Nephron progenitor cell (in vitro differentiated cells): Measurements from ENCODE around the gene BEX3.

ENCODE experiments used
- DNase-seq: peaks from one replicate; pipeline ENCODE4 v3.0.0; 2021
- H3K27ac Mint-ChIP-seq: 2 replicates; pipeline ENCODE4 v1.8.0; 2021; ENCODE audit warnings: mild to moderate bottlenecking, moderate library complexity, mixed read lengths
- H3K27me3 Mint-ChIP-seq: 2 replicates; pipeline ENCODE4 v1.8.0; 2021; ENCODE audit warnings: mild to moderate bottlenecking, low read depth, mixed read lengths; ENCODE audit not compliant: poor library complexity
- H3K36me3 Mint-ChIP-seq: 2 replicates; pipeline ENCODE4 v1.8.0; 2021; ENCODE audit warnings: low read depth, mixed read lengths
- H3K4me1 Mint-ChIP-seq: 2 replicates; pipeline ENCODE4 v1.8.0; 2021; ENCODE audit warnings: mixed read lengths
- H3K4me3 Mint-ChIP-seq: 2 replicates; pipeline ENCODE4 v1.8.0; 2021; ENCODE audit warnings: mild to moderate bottlenecking, moderate library complexity, mixed read lengths
- H3K9me3 Mint-ChIP-seq: 2 replicates; pipeline ENCODE4 v1.8.0; 2021; ENCODE audit warnings: mild to moderate bottlenecking, moderate library complexity, mixed read lengths
- TF ChIP-seq, protein P1 (sequence below): fragments of 200-600 bp; sonication (generic); IDR thresholded peaks from 2 replicates; pipeline ENCODE4 v1.5.0; 2021; ENCODE audit warnings: antibody characterized with exemption

BEX3 gene

DNA sequence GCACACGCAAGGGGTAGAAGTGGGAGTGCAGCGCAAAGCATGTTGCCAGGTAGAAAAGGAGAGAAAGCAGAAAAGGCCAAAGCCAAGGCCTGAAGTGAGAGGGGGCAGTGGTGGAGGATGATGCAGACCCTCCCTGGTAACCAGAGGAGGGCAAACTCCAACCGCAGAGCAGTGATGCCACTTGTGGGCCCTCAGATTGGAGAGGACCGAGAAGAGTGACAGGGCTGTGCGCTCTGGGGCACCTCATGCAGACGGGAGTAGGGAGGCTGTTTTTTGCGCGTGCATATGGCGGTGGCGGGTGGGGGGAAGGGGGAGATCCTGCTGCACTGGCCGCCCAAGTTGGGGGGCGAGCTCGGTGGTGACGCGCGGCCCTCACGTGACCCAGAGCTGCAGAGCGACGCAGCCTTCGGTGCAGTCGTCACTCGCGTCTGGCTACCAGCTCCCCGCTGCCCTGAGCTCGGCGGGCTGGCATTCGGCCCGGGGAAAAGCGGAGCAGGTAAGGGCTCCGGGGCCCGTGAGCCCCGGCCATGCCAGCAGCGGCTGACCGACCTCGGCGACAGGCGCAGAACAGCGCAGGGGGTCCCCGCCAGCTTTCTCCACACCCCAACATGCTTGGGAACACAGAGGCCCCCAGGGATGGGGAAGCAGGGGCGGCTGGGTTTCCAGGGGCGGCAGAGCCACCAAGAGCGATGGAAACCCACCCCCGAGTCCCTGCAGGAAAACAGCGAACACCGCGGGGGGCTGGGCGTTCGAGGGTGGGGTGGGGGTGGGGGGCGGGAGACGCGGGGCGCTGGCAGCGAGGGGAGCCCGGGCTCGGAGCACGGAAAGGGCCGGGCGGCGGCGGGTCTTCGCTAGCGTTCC is at the start of gene BEX3:
BEX3 (plus strand) TSS at position 421 of the 861 bp plus-strand sequence. CDS start 984 bp downstream, outside the sequence.
- Mint-ChIP-seq H3K4me3 (peak within 1 kb of the TSS; percentile 91), H3K27me3 (no peaks in the 10 kb centered on the region)
- DNase-seq = peak; percentile 58

DNA sequence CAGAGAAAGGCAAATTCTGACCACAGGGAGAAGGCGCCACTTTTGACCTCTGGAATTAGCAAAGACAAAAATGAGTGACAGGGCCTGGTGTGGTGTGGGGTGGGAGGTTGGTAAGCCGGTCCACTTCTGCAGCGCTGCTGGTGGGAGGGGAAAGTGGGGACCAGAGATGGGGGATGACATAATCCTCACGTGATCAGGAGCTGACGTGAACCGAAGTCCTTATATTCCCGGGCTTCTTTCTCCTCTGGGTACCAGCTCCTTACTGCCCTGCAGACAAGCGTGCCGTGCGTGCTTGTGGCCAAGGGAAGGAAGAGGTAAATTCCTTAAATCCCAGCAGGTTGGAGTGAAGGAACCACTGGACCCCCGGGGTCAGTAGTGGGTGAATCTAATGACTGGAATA is 46.3 kb upstream of the BEX3 start, which contains the start of gene TCEAL7:
TCEAL7 (plus strand) TSS at position 249 of the 400 bp plus-strand sequence. CDS start 1,165 bp downstream, outside the sequence.
- Mint-ChIP-seq H3K9me3 (peaks cover 13% of the 10 kb centered on the region), H3K4me3 (peak within 1 kb of the TSS; percentile 83), H3K27me3 (no peaks in the 10 kb centered on the region), H3K27ac (peak within 1 kb of the TSS; percentile 89), H3K4me1 (peaks cover 34% of the 10 kb centered on the region), H3K36me3 (no peaks in the 10 kb centered on the region)
- TF ChIP-seq, protein P1, sequence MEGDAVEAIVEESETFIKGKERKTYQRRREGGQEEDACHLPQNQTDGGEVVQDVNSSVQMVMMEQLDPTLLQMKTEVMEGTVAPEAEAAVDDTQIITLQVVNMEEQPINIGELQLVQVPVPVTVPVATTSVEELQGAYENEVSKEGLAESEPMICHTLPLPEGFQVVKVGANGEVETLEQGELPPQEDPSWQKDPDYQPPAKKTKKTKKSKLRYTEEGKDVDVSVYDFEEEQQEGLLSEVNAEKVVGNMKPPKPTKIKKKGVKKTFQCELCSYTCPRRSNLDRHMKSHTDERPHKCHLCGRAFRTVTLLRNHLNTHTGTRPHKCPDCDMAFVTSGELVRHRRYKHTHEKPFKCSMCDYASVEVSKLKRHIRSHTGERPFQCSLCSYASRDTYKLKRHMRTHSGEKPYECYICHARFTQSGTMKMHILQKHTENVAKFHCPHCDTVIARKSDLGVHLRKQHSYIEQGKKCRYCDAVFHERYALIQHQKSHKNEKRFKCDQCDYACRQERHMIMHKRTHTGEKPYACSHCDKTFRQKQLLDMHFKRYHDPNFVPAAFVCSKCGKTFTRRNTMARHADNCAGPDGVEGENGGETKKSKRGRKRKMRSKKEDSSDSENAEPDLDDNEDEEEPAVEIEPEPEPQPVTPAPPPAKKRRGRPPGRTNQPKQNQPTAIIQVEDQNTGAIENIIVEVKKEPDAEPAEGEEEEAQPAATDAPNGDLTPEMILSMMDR = no peak
- DNase-seq = peak; percentile 31

More for the DNA sequence above, at the start of gene BEX3:
- TF ChIP-seq, protein P1 = no peak
- peaks cover 21% of the 10 kb centered on the region for H3K36me3 Mint-ChIP-seq
- H3K9me3 Mint-ChIP-seq = peaks cover 22% of the 10 kb centered on the region
- H3K4me1 Mint-ChIP-seq = peaks cover 19% of the 10 kb centered on the region
- peak within 1 kb of the TSS; percentile 96 for H3K27ac Mint-ChIP-seq

DNA sequence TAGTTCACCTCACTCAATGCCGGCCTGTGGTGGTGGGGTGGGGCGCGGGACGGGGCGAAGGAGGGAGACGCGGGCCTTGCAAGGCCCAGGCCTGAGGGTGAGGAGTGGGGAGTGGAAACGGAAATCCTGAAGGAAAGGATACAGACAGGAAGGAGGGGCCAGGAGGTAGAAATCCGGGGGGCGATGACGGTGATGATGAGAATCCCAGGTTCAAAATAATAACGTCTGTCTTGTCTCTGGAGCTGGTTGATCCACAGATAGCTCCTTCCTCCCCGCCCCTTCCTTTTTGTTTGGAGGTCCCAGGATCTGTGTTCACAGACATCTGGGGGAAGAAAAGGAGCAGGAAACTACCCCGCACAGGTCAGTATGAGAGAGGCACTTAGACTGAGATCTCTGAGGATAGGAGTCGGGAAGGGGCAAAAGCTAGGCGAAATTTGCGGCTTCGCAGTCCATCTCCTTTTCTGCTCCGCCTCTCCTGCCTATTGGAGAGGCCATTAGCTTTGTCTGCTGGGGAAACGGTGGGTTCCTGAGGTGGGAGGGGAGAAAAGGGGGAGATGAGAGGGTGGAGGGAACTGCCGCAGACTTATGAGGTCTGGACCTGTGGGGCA is 45.6 kb upstream of the BEX3 start:
- TF ChIP-seq, protein P1 = no peak

DNA sequence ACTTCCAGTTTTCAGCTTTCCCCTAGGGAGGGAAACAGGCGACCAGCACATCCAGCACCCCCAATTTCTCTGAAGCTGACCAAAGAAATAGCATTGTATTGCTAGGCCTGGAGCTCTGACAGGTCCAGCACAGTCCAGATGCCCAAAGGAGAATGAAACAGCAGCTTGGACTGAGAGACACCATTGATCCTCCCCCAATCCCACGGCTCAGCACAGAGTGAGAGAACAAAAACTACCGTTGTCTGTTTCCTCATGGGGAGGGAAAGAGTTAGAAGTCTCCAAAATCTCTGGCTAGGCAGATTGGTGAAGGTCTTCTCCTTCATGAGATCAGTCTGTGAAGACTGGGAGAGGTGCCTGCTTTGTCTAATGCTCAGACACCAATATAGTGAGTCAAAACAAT is 37.7 kb upstream of the BEX3 start:
- H3K9me3 Mint-ChIP-seq = no peaks in the 10 kb centered on the region
- no peak overlapping the region for H3K4me3 Mint-ChIP-seq
- no peaks in the 10 kb centered on the region for H3K4me1 Mint-ChIP-seq
- H3K27ac Mint-ChIP-seq = no peak overlapping the region
- H3K27me3 Mint-ChIP-seq = peaks cover 2% of the 10 kb centered on the region
- no peak for DNase-seq
- no peaks in the 10 kb centered on the region for H3K36me3 Mint-ChIP-seq
- TF ChIP-seq, protein P1 = no peak

More for the DNA sequence above, 45.6 kb upstream of the BEX3 start:
- peaks cover 34% of the 10 kb centered on the region for H3K4me1 Mint-ChIP-seq
- peak overlapping the region; percentile 89 for H3K27ac Mint-ChIP-seq
- peaks cover 13% of the 10 kb centered on the region for H3K9me3 Mint-ChIP-seq
- peak overlapping the region; percentile 83 for H3K4me3 Mint-ChIP-seq
- no peaks in the 10 kb centered on the region for H3K27me3 Mint-ChIP-seq
- no peaks in the 10 kb centered on the region for H3K36me3 Mint-ChIP-seq
- peak; percentile 28 for DNase-seq

DNA sequence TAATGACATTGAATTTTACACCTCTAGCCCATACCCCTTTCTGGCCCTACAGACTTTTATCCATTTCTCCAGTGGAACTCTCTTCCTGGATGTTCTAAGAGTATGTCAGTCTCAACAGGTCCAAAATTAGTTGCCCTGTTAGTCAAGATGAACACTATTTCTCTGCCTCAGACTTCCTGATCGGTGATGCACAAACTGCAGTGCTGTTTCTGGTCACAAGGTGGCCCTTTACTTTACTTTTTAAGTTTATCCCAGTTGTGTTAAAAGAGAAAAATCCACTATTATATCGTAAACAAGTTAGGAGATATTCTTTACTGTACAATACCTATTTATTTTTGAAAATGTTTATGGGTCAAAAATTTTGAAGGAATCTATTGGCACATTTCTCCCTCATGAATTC is 33.2 kb upstream of the BEX3 start:
- H3K4me3 Mint-ChIP-seq = no peak overlapping the region
- TF ChIP-seq, protein P1 = peak; percentile 58
- H3K9me3 Mint-ChIP-seq = peaks cover 10% of the 10 kb centered on the region
- peak; percentile 36 for DNase-seq
- H3K4me1 Mint-ChIP-seq = peaks cover 15% of the 10 kb centered on the region
- H3K36me3 Mint-ChIP-seq = no peaks in the 10 kb centered on the region
- H3K27ac Mint-ChIP-seq = no peak overlapping the region
- peaks cover 12% of the 10 kb centered on the region for H3K27me3 Mint-ChIP-seq
